Measurements from ENCODE around the gene AIFM3.

Gene AIFM3

GRCh38 chr22:21025763-21026755 lies 59.0 kb downstream of the AIFM3 start:
- Mint-ChIP-seq H3K27ac (peak overlapping the region; percentile 79 to 86), H3K4me1 (ENCODE audit: low read depth in 2 of 2) (peaks cover 12 to 15% of the 10 kb centered on the region in 2 donors), H3K9me3 (no peaks in the 10 kb centered on the region), H3K4me3 (peak overlapping the region; percentile 57 to 64), H3K36me3 (ENCODE audit: insufficient read depth) (peaks cover 2% of the 10 kb centered on the region), H3K27me3 (peaks cover 18 to 23% of the 10 kb centered on the region in 2 donors)
- no peak for ATAC-seq (replicated peaks)
- no peak for DNase-seq

- no peak overlapping the region for H3K4me3 Mint-ChIP-seq
- H3K36me3 Mint-ChIP-seq (ENCODE audit: insufficient read depth): peaks cover 2% of the 10 kb centered on the region
- H3K27ac Mint-ChIP-seq: no peak overlapping the region
- H3K27me3 Mint-ChIP-seq: peaks cover 24 to 32% of the 10 kb centered on the region in 2 donors
- DNase-seq (no peak), ATAC-seq (replicated peaks) (no peak)
- no peaks in the 10 kb centered on the region for H3K9me3 Mint-ChIP-seq
- H3K4me1 Mint-ChIP-seq (ENCODE audit: low read depth in 2 of 2): peaks cover 12 to 16% of the 10 kb centered on the region in 2 donors
Observed at GRCh38 chr22:21026783-21027692, 60.0 kb downstream of the AIFM3 start.

- no peak overlapping the region for H3K4me3 Mint-ChIP-seq
- ATAC-seq (replicated peaks) (no peak), DNase-seq (no peak)
- no peak overlapping the region for H3K27ac Mint-ChIP-seq
- H3K9me3 Mint-ChIP-seq: no peaks in the 10 kb centered on the region
- H3K4me1 Mint-ChIP-seq (ENCODE audit: low read depth in 2 of 2): peaks cover 12 to 16% of the 10 kb centered on the region in 2 donors
- peaks cover 2% of the 10 kb centered on the region for H3K36me3 Mint-ChIP-seq (ENCODE audit: insufficient read depth)
- peaks cover 32 to 45% of the 10 kb centered on the region in 2 donors for H3K27me3 Mint-ChIP-seq
Observed at GRCh38 chr22:21028277-21029251, 61.5 kb downstream of the AIFM3 start.

GRCh38 chr22:21029486-21030025 lies 62.5 kb downstream of the AIFM3 start:
- no peak overlapping the region for H3K27ac Mint-ChIP-seq
- DNase-seq (no peak), ATAC-seq (replicated peaks) (no peak)
- no peaks in the 10 kb centered on the region for H3K9me3 Mint-ChIP-seq
- H3K4me3 Mint-ChIP-seq: no peak overlapping the region
- peaks cover 2% of the 10 kb centered on the region for H3K36me3 Mint-ChIP-seq (ENCODE audit: insufficient read depth)
- peaks cover 12 to 16% of the 10 kb centered on the region in 2 donors for H3K4me1 Mint-ChIP-seq (ENCODE audit: low read depth in 2 of 2)
- H3K27me3 Mint-ChIP-seq: peaks cover 34 to 55% of the 10 kb centered on the region in 2 donors

GRCh38 chr22:21030032-21030431 lies 63.0 kb downstream of the AIFM3 start:
- Mint-ChIP-seq H3K9me3 (no peaks in the 10 kb centered on the region), H3K36me3 (ENCODE audit: insufficient read depth) (peaks cover 2% of the 10 kb centered on the region), H3K27ac (no peak overlapping the region), H3K4me3 (peak overlapping the region in 1 of 2 donors; percentile 21), H3K4me1 (ENCODE audit: low read depth in 2 of 2) (peaks cover 10 to 14% of the 10 kb centered on the region in 2 donors), H3K27me3 (peaks cover 39 to 59% of the 10 kb centered on the region in 2 donors)
- ATAC-seq (replicated peaks): no peak
- no peak for DNase-seq
